ENCODE results near the gene NRXN2. TPM values are rescaled to one million over a fixed set of nuclear protein-coding genes. Genes with fewer than 3 reads are reported as not detected.

NRXN2 gene
- total RNA-seq, 1 donor from 2014 or later: 0.72 TPM

DNA sequence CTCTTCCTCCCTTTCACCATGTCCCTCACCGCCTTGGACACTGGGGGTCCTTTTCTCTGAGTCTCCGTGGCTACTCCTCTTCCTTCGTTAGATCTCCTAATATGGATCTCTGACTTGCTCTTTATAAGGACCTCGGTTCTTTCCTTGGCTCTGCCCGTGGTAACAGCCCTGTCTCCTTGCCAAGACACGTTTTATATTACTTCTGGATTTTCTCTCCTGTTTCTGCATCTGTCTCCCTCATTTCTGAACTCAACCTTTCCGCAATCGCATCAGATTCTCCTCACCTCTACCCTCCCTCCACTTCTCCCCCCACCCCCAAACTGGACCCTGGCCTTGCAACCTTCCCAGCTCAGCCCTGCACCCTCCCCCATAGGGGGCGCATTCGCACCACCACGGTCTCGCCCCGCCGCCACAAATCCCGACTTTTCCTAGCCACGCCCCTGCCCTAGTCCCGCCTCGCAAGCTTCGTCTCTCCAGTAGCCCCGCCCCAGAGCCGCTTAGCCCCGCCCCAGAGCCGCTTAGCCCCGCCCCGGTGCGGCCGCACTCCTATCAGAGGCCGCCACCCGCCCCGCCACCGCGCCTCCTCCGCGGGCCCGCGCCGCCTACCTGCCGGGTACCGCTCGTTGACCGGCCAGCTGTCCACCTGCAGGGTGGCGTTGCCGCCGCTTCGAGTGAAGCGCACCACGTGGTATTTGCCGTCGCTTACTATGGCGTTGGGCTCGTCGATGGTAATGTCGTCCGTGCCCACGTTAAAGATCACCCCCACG, 93.0 kb downstream of the NRXN2 start:
- no peak for TF ChIP-seq CTCF (IDR thresholded peaks at IDR 0.05)
- H3K27me3 ChIP-seq: peaks cover 10% of the 10 kb centered on the region
- intact Hi-C loops (cut with DNase I): no loop called here
- peak; percentile 40 for ATAC-seq
- no peak overlapping the region for H3K27ac ChIP-seq
- DNase-seq: no peak
- no peaks in the 10 kb centered on the region for H3K4me1 ChIP-seq
- H3K9me3 ChIP-seq: no peaks in the 10 kb centered on the region
- H3K36me3 ChIP-seq: no peaks in the 10 kb centered on the region
- H3K4me3 ChIP-seq: no peak overlapping the region

DNA sequence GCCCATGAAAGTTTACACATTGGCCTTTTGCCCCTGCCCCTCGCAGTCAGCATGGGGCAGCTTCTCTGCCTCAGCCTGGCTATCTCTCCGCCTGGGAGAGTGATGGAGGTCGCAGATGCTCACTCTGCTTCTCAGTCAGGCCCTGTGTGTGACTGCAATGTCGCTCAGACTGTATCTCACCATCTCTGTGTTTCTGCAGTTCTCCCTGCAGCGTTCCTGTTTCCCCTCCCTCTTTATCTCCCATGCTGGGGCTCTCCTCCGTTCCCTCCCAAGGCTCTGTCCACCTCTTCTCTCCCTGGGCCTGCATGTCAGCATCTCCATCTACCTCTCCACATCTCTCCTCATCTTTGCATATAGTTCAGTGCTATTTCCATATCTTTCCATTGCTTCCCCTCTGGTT, 93.9 kb downstream of the NRXN2 start:
- DNase-seq (no peak), ATAC-seq (no peak)
- no peaks in the 10 kb centered on the region for H3K36me3 ChIP-seq
- H3K9me3 ChIP-seq: no peaks in the 10 kb centered on the region
- intact Hi-C loops (cut with DNase I): no loop called here
- no peak overlapping the region for H3K27ac ChIP-seq
- no peak for TF ChIP-seq CTCF (IDR thresholded peaks at IDR 0.05)
- H3K4me1 ChIP-seq: no peaks in the 10 kb centered on the region
- H3K27me3 ChIP-seq: peaks cover 3% of the 10 kb centered on the region
- no peak overlapping the region for H3K4me3 ChIP-seq

GRCh38 chr11:64628596-64628995, 94.4 kb downstream of the NRXN2 start:
- Histone ChIP-seq H3K4me3 (no peak overlapping the region), H3K4me1 (no peaks in the 10 kb centered on the region), H3K9me3 (no peaks in the 10 kb centered on the region), H3K27ac (no peak overlapping the region), H3K36me3 (no peaks in the 10 kb centered on the region), H3K27me3 (peaks cover 3% of the 10 kb centered on the region)
- intact Hi-C loops (cut with DNase I): no loop called here
- no peak for TF ChIP-seq CTCF (IDR thresholded peaks at IDR 0.05)
- no peak for ATAC-seq
- DNase-seq: no peak

DNA sequence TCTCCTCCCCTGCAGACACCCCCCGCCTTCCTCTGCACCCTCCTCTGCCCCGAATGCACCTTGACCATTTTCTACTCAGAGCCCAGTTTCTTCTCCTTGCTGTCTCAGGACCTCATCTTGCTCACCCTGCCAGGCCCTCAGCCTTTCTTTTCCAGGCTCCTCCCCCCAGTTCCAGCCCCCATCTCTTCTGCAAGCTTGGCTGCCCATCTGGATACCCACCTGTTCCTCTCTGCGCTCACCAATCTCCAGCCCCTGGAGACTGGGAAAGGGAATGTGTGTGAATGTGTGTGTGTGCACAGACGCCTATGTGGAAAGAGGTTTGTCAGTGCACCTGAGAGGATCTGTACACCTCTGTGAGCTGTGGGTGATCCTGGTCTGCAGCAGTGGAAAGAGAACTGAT, 95.6 kb downstream of the NRXN2 start:
- no peak for TF ChIP-seq CTCF (IDR thresholded peaks at IDR 0.05)
- intact Hi-C loops (cut with DNase I): no loop called here
- Histone ChIP-seq H3K36me3 (no peaks in the 10 kb centered on the region), H3K4me1 (no peaks in the 10 kb centered on the region), H3K27me3 (no peaks in the 10 kb centered on the region), H3K9me3 (no peaks in the 10 kb centered on the region), H3K27ac (no peak overlapping the region), H3K4me3 (no peak overlapping the region)
- DNase-seq (no peak), ATAC-seq (no peak)

- DNase-seq: no peak
- ATAC-seq: no peak
- H3K9me3 ChIP-seq: no peaks in the 10 kb centered on the region
- no peaks in the 10 kb centered on the region for H3K4me1 ChIP-seq
- no peak overlapping the region for H3K4me3 ChIP-seq
- no peak for TF ChIP-seq CTCF (IDR thresholded peaks at IDR 0.05)
- H3K36me3 ChIP-seq: no peaks in the 10 kb centered on the region
- H3K27ac ChIP-seq: no peak overlapping the region
- intact Hi-C loops (cut with DNase I): no loop called here
- no peaks in the 10 kb centered on the region for H3K27me3 ChIP-seq
Observed at GRCh38 chr11:64626637-64627036, 96.4 kb downstream of the NRXN2 start.
